Epithelial cell of proximal tubule (primary cell): Measurements from ENCODE around the gene ZNF683. TPM values are rescaled to one million over a fixed set of nuclear protein-coding genes. Genes with fewer than 3 reads are reported as not detected.
"Not testable (repeated sequence)": the region's sequence is repeated elsewhere in the genome, so short reads cannot be mapped to it uniquely, and the experiment has no call there.

Source experiments
- DNase-seq: peaks from one replicate; pipeline ENCODE4 v3.0.0-alpha.2; 2011; ENCODE audit warnings: low read depth
- H3K4me3 ChIP-seq: 2 replicates; pipeline ENCODE4 v1.5.1; 2011; ENCODE audit warnings: low read depth, mild to moderate bottlenecking, low read length
- CTCF ChIP-seq: conservative IDR thresholded peaks from 2 replicates; pipeline ENCODE4 v1.5.1; 2012; ENCODE audit warnings: low read depth, mild to moderate bottlenecking, low read length
- total RNA-seq: library from RNA; depleted of rRNA; stranded (reverse); fragments of >200 nt; gene quantifications from 2 replicates; pipeline ENCODE4 v1.2.3, GENCODE V29; 2015

Gene ZNF683
- total RNA-seq, 1 donor from 2014 or later = not detected

- DNase-seq = no peak
- TF ChIP-seq CTCF = no peak
- no peak overlapping the region for H3K4me3 ChIP-seq
These were observed 35.4 kb downstream of the ZNF683 start for GRCh38 chr1:26337206-26337535.

GRCh38 chr1:26336477-26337205 is 35.9 kb downstream of the ZNF683 start:
- DNase-seq = no peak

GRCh38 chr1:26335774-26336476 is 36.6 kb downstream of the ZNF683 start:
- peak overlapping the region; percentile 65 for H3K4me3 ChIP-seq
- DNase-seq = no peak
- TF ChIP-seq CTCF = no peak

More at GRCh38 chr1:26336477-26337205, 35.9 kb downstream of the ZNF683 start:
- no peak for TF ChIP-seq CTCF
- H3K4me3 ChIP-seq = peak overlapping the region; percentile 65

- not testable (repeated sequence) for DNase-seq, H3K4me3 ChIP-seq
These were observed 39.2 kb downstream of the ZNF683 start for GRCh38 chr1:26333312-26333711.

- no peak overlapping the region for H3K4me3 ChIP-seq
- TF ChIP-seq CTCF = no peak
These were observed 42.3 kb downstream of the ZNF683 start for GRCh38 chr1:26330276-26330675.

GRCh38 chr1:26329380-26329779 is 43.2 kb downstream of the ZNF683 start:
- not testable (repeated sequence) for H3K4me3 ChIP-seq, DNase-seq

More at GRCh38 chr1:26330276-26330675, 42.3 kb downstream of the ZNF683 start:
- no peak for DNase-seq

- H3K4me3 ChIP-seq = no peak overlapping the region
- no peak for TF ChIP-seq CTCF
- no peak for DNase-seq
These were observed 44.0 kb downstream of the ZNF683 start for GRCh38 chr1:26328597-26328996.

GRCh38 chr1:26327956-26328362 is 44.6 kb downstream of the ZNF683 start:
- H3K4me3 ChIP-seq = no peak overlapping the region
- no peak for DNase-seq
- no peak for TF ChIP-seq CTCF
